Fibroblast of the aortic adventitia (primary cell): Measurements from ENCODE around the gene PLXNA4. TPM values are rescaled to one million over a fixed set of nuclear protein-coding genes. Genes with fewer than 3 reads are reported as not detected.
"Not testable (repeated sequence)": the region's sequence is repeated elsewhere in the genome, so short reads cannot be mapped to it uniquely, and the experiment has no call there.

ENCODE experiments used
- DNase-seq: peaks from one replicate; pipeline ENCODE4 v3.0.0-alpha.2; 2010; ENCODE audit warnings: low read depth
- H3K4me3 ChIP-seq: 2 replicates; pipeline ENCODE4 v1.5.1; 2011; ENCODE audit warnings: low read depth, mild to moderate bottlenecking, control low read depth, low read length, moderate library complexity
- CTCF ChIP-seq: IDR thresholded peaks from 2 replicates; pipeline ENCODE4 v1.5.1; 2011; ENCODE audit warnings: mild to moderate bottlenecking, low read length, control low read depth, inconsistent platforms; ENCODE audit not compliant: insufficient read depth
- total RNA-seq: library from RNA; depleted of rRNA; stranded (reverse); fragments of >200 nt; gene quantifications from 2 replicates; pipeline ENCODE4 v1.2.3, GENCODE V29; 2012; ENCODE audit warnings: low replicate concordance

PLXNA4 gene
- total RNA-seq, 1 donor = 3.0 TPM

GRCh38 chr7:132607656-132608055 lies 31.4 kb upstream of the PLXNA4 start:
- DNase-seq = no peak
- H3K4me3 ChIP-seq = no peak overlapping the region
- TF ChIP-seq CTCF = no peak

GRCh38 chr7:132604121-132604520 lies 27.9 kb upstream of the PLXNA4 start:
- no peak for DNase-seq
- H3K4me3 ChIP-seq = no peak overlapping the region
- TF ChIP-seq CTCF = no peak

GRCh38 chr7:132603220-132603833 lies 27.1 kb upstream of the PLXNA4 start:
- no peak overlapping the region for H3K4me3 ChIP-seq
- TF ChIP-seq CTCF = no peak
- DNase-seq = no peak

- DNase-seq = no peak
- TF ChIP-seq CTCF = no peak
- no peak overlapping the region for H3K4me3 ChIP-seq
These were observed 25.5 kb upstream of the PLXNA4 start for GRCh38 chr7:132601783-132602182.

GRCh38 chr7:132596588-132596987 lies 20.3 kb upstream of the PLXNA4 start:
- DNase-seq = no peak
- H3K4me3 ChIP-seq = no peak overlapping the region
- TF ChIP-seq CTCF = no peak

GRCh38 chr7:132594741-132595140 lies 18.5 kb upstream of the PLXNA4 start:
- not testable (repeated sequence) for DNase-seq, H3K4me3 ChIP-seq

- no peak for DNase-seq
- H3K4me3 ChIP-seq = no peak overlapping the region
- TF ChIP-seq CTCF = no peak
These were observed 16.7 kb upstream of the PLXNA4 start for GRCh38 chr7:132592936-132593335.
